Peyer's patch (tissue), 4 donors: ENCODE data around the gene BCAP29. TPM values are rescaled to one million over a fixed set of nuclear protein-coding genes. Genes with fewer than 3 reads are reported as not detected.

Source experiments
- DNase-seq, 3 donors: peaks; one replicate each; pipeline ENCODE4 v3.0.0-alpha.2; 2017 to 2019
- H3K27ac ChIP-seq, 4 donors: fragments of 200-600 bp; sonication (generic); one replicate each; pipeline ENCODE4 v1.5.1; 2016 to 2019
- H3K27me3 ChIP-seq, 2 donors: fragments of 200-600 bp; sonication (generic); one replicate each; pipeline ENCODE4 v1.5.1; 2019
- H3K36me3 ChIP-seq, 3 donors: fragments of 200-600 bp; sonication (generic); one replicate each; pipeline ENCODE4 v1.5.1; 2016 to 2019
- H3K4me1 ChIP-seq, 4 donors: fragments of 200-600 bp; sonication (generic); one replicate each; pipeline ENCODE4 v1.5.1; 2016 to 2019
- H3K4me3 ChIP-seq, 4 donors: fragments of 200-600 bp; sonication (generic); 1 replicate in 3 of 4; 2 replicates in 1 of 4; pipeline ENCODE4 v1.5.1; 2016 to 2019; ENCODE audit warnings: mild to moderate bottlenecking in 1 of 4
- H3K9me3 ChIP-seq, 4 donors: fragments of 200-600 bp; sonication (generic); one replicate each; pipeline ENCODE4 v1.5.1; 2016 to 2019; ENCODE audit warnings: mild to moderate bottlenecking in 1 of 4
- CTCF ChIP-seq, 6 experiments: fragments of 450-650 bp in 4 of 6; fragments of 200-600 bp in 2 of 6; sonication (generic) in 1 of 6; IDR thresholded peaks; one replicate each; pipeline ENCODE4 v1.5.1; 2017 to 2019; ENCODE audit warnings: antibody characterized with exemption in 6 of 6, mild to moderate bottlenecking in 3 of 6, moderate library complexity in 1 of 6
- POLR2A ChIP-seq, 2 donors: fragments of 450-650 bp; IDR thresholded peaks; one replicate each; pipeline ENCODE4 v1.5.1; 2017; ENCODE audit warnings: antibody characterized with exemption in 2 of 2, mild to moderate bottlenecking in 2 of 2, moderate library complexity in 2 of 2
- total RNA-seq, 4 donors: library from RNA; depleted of rRNA; stranded (reverse); fragments of >200 nt; gene quantifications; one replicate each; pipeline ENCODE4 v1.1.0, GENCODE V29; 2016

BCAP29 gene
- total RNA-seq, 4 donors from 2014 or later: 10.9 to 29.4 (median 17.3) TPM

GRCh38 chr7:107573537-107573936 lies 6.5 kb upstream of the BCAP29 start:
- Histone ChIP-seq H3K27me3 (no peaks in the 10 kb centered on the region), H3K36me3 (no peaks in the 10 kb centered on the region), H3K27ac (no peak overlapping the region), H3K4me3 (no peak overlapping the region), H3K4me1 (no peaks in the 10 kb centered on the region), H3K9me3 (no peaks in the 10 kb centered on the region)
- DNase-seq: no peak
- TF ChIP-seq CTCF (IDR thresholded peaks at IDR 0.05): no peak
- TF ChIP-seq POLR2A (IDR thresholded peaks at IDR 0.05): no peak

- TF ChIP-seq POLR2A (IDR thresholded peaks at IDR 0.05) (no peak), CTCF (IDR thresholded peaks at IDR 0.05) (no peak)
- DNase-seq: no peak
- H3K4me1 ChIP-seq: peaks cover 0 to 10% (median 0%) of the 10 kb centered on the region in 4 donors
- no peaks in the 10 kb centered on the region for H3K27me3 ChIP-seq
- no peaks in the 10 kb centered on the region for H3K9me3 ChIP-seq
- peaks cover 0 to 3% (median 0%) of the 10 kb centered on the region in 3 donors for H3K36me3 ChIP-seq
- peak overlapping the region; percentile 66 to 87 (median 75) for H3K4me3 ChIP-seq
- peak overlapping the region; percentile 79 to 92 (median 88) for H3K27ac ChIP-seq
Measured at GRCh38 chr7:107579554-107579884, 527 bp upstream of the BCAP29 start.

DNA sequence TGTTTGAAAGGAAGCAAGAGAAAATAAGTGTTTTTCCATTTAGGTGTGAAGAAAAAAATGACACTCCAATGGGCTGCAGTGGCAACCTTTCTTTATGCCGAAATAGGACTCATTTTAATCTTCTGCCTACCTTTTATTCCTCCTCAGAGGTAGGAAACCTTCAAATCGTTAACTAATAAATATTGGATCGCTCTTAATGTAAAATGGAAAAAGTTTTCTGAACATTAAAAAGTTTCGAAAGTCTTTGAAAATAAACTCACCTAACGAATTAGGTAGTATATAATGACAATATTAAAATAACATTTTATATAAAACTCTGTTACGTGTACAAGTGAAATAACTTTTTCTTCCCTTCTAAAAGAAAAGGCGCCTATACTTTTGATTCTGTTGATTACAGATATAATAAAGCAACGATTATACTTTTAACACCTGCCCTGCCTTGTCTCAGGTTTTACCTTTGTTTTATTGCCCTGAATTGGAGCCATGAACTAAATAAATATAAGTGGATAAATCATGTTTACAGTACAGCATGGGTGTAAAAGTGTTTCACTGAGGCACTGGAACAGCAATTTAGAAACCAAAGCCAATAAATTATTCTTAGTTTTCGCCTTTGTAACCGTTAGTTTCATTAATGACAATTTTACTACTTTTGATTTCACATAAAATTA lies 804 bp downstream of the BCAP29 start:
- no peak for DNase-seq
- TF ChIP-seq POLR2A (IDR thresholded peaks at IDR 0.05) (no peak), CTCF (IDR thresholded peaks at IDR 0.05) (no peak)
- H3K27ac ChIP-seq: peak overlapping the region; percentile 79 to 92 (median 88)
- peaks cover 0 to 10% (median 0%) of the 10 kb centered on the region in 4 donors for H3K4me1 ChIP-seq
- H3K36me3 ChIP-seq: peaks cover 0 to 3% (median 0%) of the 10 kb centered on the region in 3 donors
- H3K27me3 ChIP-seq: no peaks in the 10 kb centered on the region
- peak overlapping the region; percentile 66 to 87 (median 75) for H3K4me3 ChIP-seq
- no peaks in the 10 kb centered on the region for H3K9me3 ChIP-seq

GRCh38 chr7:107581387-107582013 lies 1.5 kb downstream of the BCAP29 start:
- Histone ChIP-seq H3K27me3 (no peaks in the 10 kb centered on the region), H3K27ac (no peak overlapping the region), H3K4me1 (peaks cover 0 to 10% (median 0%) of the 10 kb centered on the region in 4 donors), H3K36me3 (peaks cover 0 to 3% (median 0%) of the 10 kb centered on the region in 3 donors), H3K4me3 (peak overlapping the region in 1 of 4 donors; percentile 75), H3K9me3 (no peaks in the 10 kb centered on the region)
- TF ChIP-seq POLR2A (IDR thresholded peaks at IDR 0.05) (no peak), CTCF (IDR thresholded peaks at IDR 0.05) (no peak)
- no peak for DNase-seq

- no peaks in the 10 kb centered on the region for H3K27me3 ChIP-seq
- TF ChIP-seq POLR2A (IDR thresholded peaks at IDR 0.05): no peak
- TF ChIP-seq CTCF (IDR thresholded peaks at IDR 0.05): no peak
- no peak for DNase-seq
- H3K4me3 ChIP-seq: no peak overlapping the region
- no peaks in the 10 kb centered on the region for H3K9me3 ChIP-seq
- H3K27ac ChIP-seq: no peak overlapping the region
- peaks cover 0 to 10% (median 0%) of the 10 kb centered on the region in 4 donors for H3K4me1 ChIP-seq
- H3K36me3 ChIP-seq: peaks cover 0 to 3% (median 0%) of the 10 kb centered on the region in 3 donors
Measured at GRCh38 chr7:107582875-107583274, 2.8 kb downstream of the BCAP29 start.
